ENCODE measurements around the gene NPY5R. TPM values are rescaled to one million over a fixed set of nuclear protein-coding genes. Genes with fewer than 3 reads are reported as not detected.

Gene NPY5R
- total and polyA plus RNA-seq, 2 of the 13 experiments (the other 11 are each of a cell fraction or from before 2014, with no cell fraction given) = not detected

DNA sequence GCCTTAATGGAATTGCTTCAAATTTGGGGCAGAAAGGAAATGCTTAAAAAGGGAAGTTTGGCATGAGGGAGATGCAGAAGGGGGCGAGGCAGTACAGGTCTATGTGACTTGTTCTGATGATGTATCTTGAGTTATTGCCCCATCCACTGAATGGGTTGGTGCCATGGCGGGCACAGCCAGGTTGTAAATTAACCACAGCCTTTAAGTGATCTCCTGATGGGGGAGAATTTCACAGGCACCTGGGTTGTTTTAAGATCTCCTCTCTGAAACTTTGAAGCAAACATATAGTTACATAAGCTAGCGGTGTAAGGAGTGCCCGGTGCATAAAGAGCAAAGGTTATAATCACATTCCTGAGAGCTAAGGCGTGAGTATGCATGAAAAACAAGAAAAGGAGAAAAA is 37.0 kb downstream of the NPY5R start:
- no peak overlapping the region for H3K9ac ChIP-seq (ENCODE audit: insufficient read depth, low read depth, low read length)
- ATAC-seq = no peak; the same call in 2 of the 3 replicates
- in situ Hi-C loops (cut with HindIII; ENCODE audit: extremely low pct_ligation_motif_present, low pct_unique_long_range_greater_than_20kb) (no loop called here), intact Hi-C loops (cut with micrococcal nuclease; ENCODE audit: unreplicated experiment) (no loop called here)
- H3K27ac ChIP-seq (ENCODE audit: extremely low read length, insufficient read depth, low read length) = no peak overlapping the region
- no peak for DNase-seq (ENCODE audit: low spot score)
- no TSS peak for BruUV-seq (replicated peaks)
- no peak for FAIRE-seq
- no peak for TF ChIP-seq ETS1 (CRISPR knock-in tag; IDR thresholded peaks at IDR 0.05)
- TF ChIP-seq, protein P1, sequence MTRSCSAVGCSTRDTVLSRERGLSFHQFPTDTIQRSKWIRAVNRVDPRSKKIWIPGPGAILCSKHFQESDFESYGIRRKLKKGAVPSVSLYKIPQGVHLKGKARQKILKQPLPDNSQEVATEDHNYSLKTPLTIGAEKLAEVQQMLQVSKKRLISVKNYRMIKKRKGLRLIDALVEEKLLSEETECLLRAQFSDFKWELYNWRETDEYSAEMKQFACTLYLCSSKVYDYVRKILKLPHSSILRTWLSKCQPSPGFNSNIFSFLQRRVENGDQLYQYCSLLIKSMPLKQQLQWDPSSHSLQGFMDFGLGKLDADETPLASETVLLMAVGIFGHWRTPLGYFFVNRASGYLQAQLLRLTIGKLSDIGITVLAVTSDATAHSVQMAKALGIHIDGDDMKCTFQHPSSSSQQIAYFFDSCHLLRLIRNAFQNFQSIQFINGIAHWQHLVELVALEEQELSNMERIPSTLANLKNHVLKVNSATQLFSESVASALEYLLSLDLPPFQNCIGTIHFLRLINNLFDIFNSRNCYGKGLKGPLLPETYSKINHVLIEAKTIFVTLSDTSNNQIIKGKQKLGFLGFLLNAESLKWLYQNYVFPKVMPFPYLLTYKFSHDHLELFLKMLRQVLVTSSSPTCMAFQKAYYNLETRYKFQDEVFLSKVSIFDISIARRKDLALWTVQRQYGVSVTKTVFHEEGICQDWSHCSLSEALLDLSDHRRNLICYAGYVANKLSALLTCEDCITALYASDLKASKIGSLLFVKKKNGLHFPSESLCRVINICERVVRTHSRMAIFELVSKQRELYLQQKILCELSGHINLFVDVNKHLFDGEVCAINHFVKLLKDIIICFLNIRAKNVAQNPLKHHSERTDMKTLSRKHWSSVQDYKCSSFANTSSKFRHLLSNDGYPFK (CRISPR knock-in tag; IDR thresholded peaks at IDR 0.05; ENCODE audit: borderline replicate concordance) = no peak
- TF ChIP-seq CREB1 (IDR thresholded peaks at IDR 0.05) = peak; percentile 13; the same call in 1 of the 2 replicates
- TF ChIP-seq CREB1 (CRISPR knock-in tag; IDR thresholded peaks at IDR 0.05) = no peak
- TF ChIP-seq FOXA1 (IDR thresholded peaks at IDR 0.05) = no peak
- TF ChIP-seq FOXA1 (CRISPR knock-in tag; IDR thresholded peaks at IDR 0.05) = no peak
- TF ChIP-seq GATAD2A (CRISPR knock-in tag; IDR thresholded peaks at IDR 0.05) = no peak
- no peak for TF ChIP-seq MXD4 (CRISPR knock-in tag; IDR thresholded peaks at IDR 0.05)
- ChIA-PET CTCF (ENCODE audit: low intra/inter-chr PET ratio, low total read pairs) (no interaction called here), POLR2A (no interaction called here)
- H3K27me3 ChIP-seq (ENCODE audit: control insufficient read depth in 1 of 2, insufficient read depth in 2 of 2, low read length in 2 of 2) = no peaks in the 10 kb centered on the region
- no peak overlapping the region for H2AFZ ChIP-seq (ENCODE audit: low read length)
- no peaks in the 10 kb centered on the region for H3K4me1 ChIP-seq (ENCODE audit: insufficient read depth, low read length)
- H3K79me2 ChIP-seq (ENCODE audit: insufficient read depth, low read length) = no peaks in the 10 kb centered on the region
- H4K20me1 ChIP-seq (ENCODE audit: insufficient read depth, low read length) = no peaks in the 10 kb centered on the region
- H3K36me3 ChIP-seq (replicated peaks in 1 of 2; ENCODE audit: control insufficient read depth in 1 of 2, insufficient read depth in 2 of 2, low read length in 2 of 2) = no peaks in the 10 kb centered on the region
- no peak overlapping the region for H3K4me2 ChIP-seq (ENCODE audit: low read depth, low read length)
- WGBS (ENCODE audit: low lambda C conversion rate) = 3% methylated on average over 5 of the region's 5 CpGs
- H3K4me3 ChIP-seq (replicated peaks in 1 of 3; ENCODE audit: insufficient read depth in 1 of 3, low read depth in 2 of 3, low read length in 3 of 3) = no peak overlapping the region
- H3K9me3 ChIP-seq (ENCODE audit: low read length) = no peaks in the 10 kb centered on the region
